Thymus (tissue), 11 donors: ENCODE data around the gene WDR72. TPM values are rescaled to one million over a fixed set of nuclear protein-coding genes. Genes with fewer than 3 reads are reported as not detected.

Source experiments
- DNase-seq, 9 donors: peaks; one replicate each; pipeline ENCODE4 v3.0.0-alpha.2; 2013; ENCODE audit warnings: low spot score in 9 of 9, low read depth in 6 of 9, missing footprints in 1 of 9
- H3K27ac ChIP-seq, 2 donors: one replicate each; pipeline ENCODE4 v1.5.1; 2013; ENCODE audit warnings: control low read depth in 1 of 2, low read depth in 1 of 2, low read length in 1 of 2, mild to moderate bottlenecking in 1 of 2, moderate library complexity in 1 of 2
- H3K27me3 ChIP-seq, 2 donors: one replicate each; pipeline ENCODE4 v1.5.1; 2013; ENCODE audit warnings: low read length in 1 of 2; ENCODE audit not compliant: control insufficient read depth in 2 of 2, insufficient read depth in 1 of 2
- H3K36me3 ChIP-seq, 2 donors: one replicate each; pipeline ENCODE4 v1.5.1; 2013; ENCODE audit warnings: low read length in 1 of 2, mild to moderate bottlenecking in 1 of 2, moderate library complexity in 1 of 2; ENCODE audit not compliant: control insufficient read depth in 2 of 2, insufficient read depth in 2 of 2
- H3K4me1 ChIP-seq, 2 donors: one replicate each; pipeline ENCODE4 v1.5.1; 2013; ENCODE audit warnings: low read length in 2 of 2; ENCODE audit not compliant: control insufficient read depth in 2 of 2, insufficient read depth in 2 of 2
- H3K4me3 ChIP-seq, 2 donors: one replicate each; pipeline ENCODE4 v1.5.1; 2013; ENCODE audit warnings: low read length in 2 of 2, control low read depth in 1 of 2, mild to moderate bottlenecking in 1 of 2
- H3K9me3 ChIP-seq, 2 donors: one replicate each; pipeline ENCODE4 v1.5.1; 2013; ENCODE audit warnings: low read length in 1 of 2, mild to moderate bottlenecking in 1 of 2; ENCODE audit not compliant: control insufficient read depth in 2 of 2, insufficient read depth in 1 of 2
- WGBS: extraction: QIAGEN DNeasy Blood & Tissue Kit; methylation state at CpG from one replicate; pipeline ENCODE4 v1.1.7; 2013; 5-methylcytosine and 5-hydroxymethylcytosine counted together
- polyA plus RNA-seq: library from polyadenylated mRNA; stranded (reverse); fragments of 200-250 nt; gene quantifications from one replicate; pipeline ENCODE4 v1.2.3, GENCODE V29; 2013
- total RNA-seq: library from RNA; stranded (reverse); fragments of 120-200 nt; gene quantifications from one replicate; pipeline ENCODE4 v1.2.4, GENCODE V29; 2013
- donor health status: healthy.

Gene WDR72
- total and polyA plus RNA-seq, 2 donors: 0.21 to 0.28 TPM

- Histone ChIP-seq H3K27ac (no peak overlapping the region), H3K27me3 (peaks cover 14 to 24% of the 10 kb centered on the region in 2 donors), H3K9me3 (no peaks in the 10 kb centered on the region), H3K4me1 (no peaks in the 10 kb centered on the region), H3K36me3 (no peaks in the 10 kb centered on the region), H3K4me3 (no peak overlapping the region)
- WGBS: 4% methylated on average over 7 of the region's 7 CpGs
- DNase-seq: no peak
Measured at GRCh38 chr15:53758412-53758811, 1.1 kb downstream of the WDR72 start.

- no peaks in the 10 kb centered on the region for H3K4me1 ChIP-seq
- peaks cover 14 to 24% of the 10 kb centered on the region in 2 donors for H3K27me3 ChIP-seq
- DNase-seq: no peak
- no peak overlapping the region for H3K4me3 ChIP-seq
- 91% methylated on average over 6 of the region's 6 CpGs for WGBS
- no peak overlapping the region for H3K27ac ChIP-seq
- H3K9me3 ChIP-seq: no peaks in the 10 kb centered on the region
- H3K36me3 ChIP-seq: no peaks in the 10 kb centered on the region
Measured at GRCh38 chr15:53757906-53758305, 1.6 kb downstream of the WDR72 start.

GRCh38 chr15:53753813-53754212, 5.7 kb downstream of the WDR72 start:
- no peaks in the 10 kb centered on the region for H3K9me3 ChIP-seq
- no peaks in the 10 kb centered on the region for H3K36me3 ChIP-seq
- DNase-seq: no peak
- no peaks in the 10 kb centered on the region for H3K4me1 ChIP-seq
- no peak overlapping the region for H3K4me3 ChIP-seq
- H3K27me3 ChIP-seq: peaks cover 0 to 8% of the 10 kb centered on the region in 2 donors
- 92% methylated on average over 1 of the region's 1 CpG for WGBS
- no peak overlapping the region for H3K27ac ChIP-seq

- Histone ChIP-seq H3K9me3 (no peaks in the 10 kb centered on the region), H3K4me3 (no peak overlapping the region), H3K4me1 (no peaks in the 10 kb centered on the region), H3K36me3 (no peaks in the 10 kb centered on the region), H3K27me3 (no peaks in the 10 kb centered on the region), H3K27ac (no peak overlapping the region)
- WGBS: 91% methylated on average over 4 of the region's 4 CpGs
- no peak for DNase-seq
Measured at GRCh38 chr15:53752406-53752805, 7.1 kb downstream of the WDR72 start.

- Histone ChIP-seq H3K27ac (no peak overlapping the region), H3K4me1 (no peaks in the 10 kb centered on the region), H3K36me3 (no peaks in the 10 kb centered on the region), H3K9me3 (no peaks in the 10 kb centered on the region), H3K4me3 (no peak overlapping the region), H3K27me3 (no peaks in the 10 kb centered on the region)
- no peak for DNase-seq
- WGBS: 92% methylated on average over 1 of the region's 1 CpG
Measured at GRCh38 chr15:53747501-53748068, 11.9 kb downstream of the WDR72 start.

GRCh38 chr15:53746101-53746500, 13.4 kb downstream of the WDR72 start:
- no peaks in the 10 kb centered on the region for H3K36me3 ChIP-seq
- 94% methylated on average over 3 of the region's 3 CpGs for WGBS
- H3K9me3 ChIP-seq: no peaks in the 10 kb centered on the region
- no peak overlapping the region for H3K27ac ChIP-seq
- no peak overlapping the region for H3K4me3 ChIP-seq
- no peaks in the 10 kb centered on the region for H3K4me1 ChIP-seq
- DNase-seq: no peak
- H3K27me3 ChIP-seq: no peaks in the 10 kb centered on the region

GRCh38 chr15:53739651-53740050, 19.8 kb downstream of the WDR72 start:
- Histone ChIP-seq H3K27me3 (no peaks in the 10 kb centered on the region), H3K36me3 (no peaks in the 10 kb centered on the region), H3K4me3 (no peak overlapping the region), H3K27ac (no peak overlapping the region), H3K4me1 (no peaks in the 10 kb centered on the region), H3K9me3 (no peaks in the 10 kb centered on the region)
- 79% methylated on average over 4 of the region's 4 CpGs for whole genome bisulfite sequencing
- DNase-seq: no peak

- no peak for DNase-seq
- Histone ChIP-seq H3K4me3 (no peak overlapping the region), H3K27me3 (no peaks in the 10 kb centered on the region), H3K27ac (no peak overlapping the region), H3K9me3 (no peaks in the 10 kb centered on the region), H3K4me1 (no peaks in the 10 kb centered on the region), H3K36me3 (no peaks in the 10 kb centered on the region)
- WGBS: 74% methylated on average over 4 of the region's 4 CpGs
Measured at GRCh38 chr15:53739187-53739586, 20.3 kb downstream of the WDR72 start.

- H3K4me3 ChIP-seq: no peak overlapping the region
- no peak for DNase-seq
- 95% methylated on average over 3 of the region's 3 CpGs for WGBS
- H3K9me3 ChIP-seq: no peaks in the 10 kb centered on the region
- H3K4me1 ChIP-seq: no peaks in the 10 kb centered on the region
- no peak overlapping the region for H3K27ac ChIP-seq
- H3K27me3 ChIP-seq: no peaks in the 10 kb centered on the region
- no peaks in the 10 kb centered on the region for H3K36me3 ChIP-seq
Measured at GRCh38 chr15:53721334-53722087, 38.0 kb downstream of the WDR72 start.
